Activated CD8-positive, alpha-beta memory T cell treated with anti-CD3 and anti-CD28 coated beads, Interleukin-2, amount 10 ng/mL, durations not matched to agents 7 days and 5 days (primary cell): ENCODE data around the gene PREP. TPM values are rescaled to one million over a fixed set of nuclear protein-coding genes. Genes with fewer than 3 reads are reported as not detected.
"Not testable (repeated sequence)": the region's sequence is repeated elsewhere in the genome, so short reads cannot be mapped to it uniquely, and the experiment has no call there.

Source experiments
- ATAC-seq: fragments of 150-1000 bp; cut with Tn5 transposase; one replicate; pipeline ENCODE4 v1.10.0; 2021; ENCODE audit warnings: moderate library complexity
- CTCF ChIA-PET: fragments of 350-600 bp; sonication (Branson Sonifier 250); formaldehyde crosslinking; loops from one replicate; lab custom pipeline; 2021; ENCODE audit warnings: antibody characterized with exemption; lab: Charles Lee
- DNase-seq: peaks from one replicate; pipeline ENCODE4 v3.0.0-alpha.2; 2020
- H3K27ac Mint-ChIP-seq: one replicate; pipeline ENCODE4 v1.8.0; 2021; ENCODE audit warnings: mild to moderate bottlenecking, mixed read lengths
- H3K27me3 Mint-ChIP-seq: one replicate; pipeline ENCODE4 v1.8.0; 2021; ENCODE audit warnings: mixed read lengths
- H3K36me3 Mint-ChIP-seq: one replicate; pipeline ENCODE4 v1.8.0; 2021; ENCODE audit warnings: mild to moderate bottlenecking, mixed read lengths
- H3K4me1 Mint-ChIP-seq: one replicate; pipeline ENCODE4 v1.8.0; 2021; ENCODE audit warnings: mixed read lengths
- H3K4me3 Mint-ChIP-seq: one replicate; pipeline ENCODE4 v1.8.0; 2021; ENCODE audit warnings: mild to moderate bottlenecking, moderate library complexity, mixed read lengths
- H3K9me3 Mint-ChIP-seq: one replicate; pipeline ENCODE4 v1.8.0; 2022; ENCODE audit warnings: low read depth, mixed read lengths
- total RNA-seq, 2 experiments: library from RNA; stranded (reverse); gene quantifications; one replicate each; pipeline ENCODE4 v1.2.3, GENCODE V29; 2021

The PREP gene
- total RNA-seq, 2 experiments from 2014 or later: 44.1 to 52.9 TPM

GRCh38 chr6:105428342-105428957, 25.6 kb upstream of the PREP start:
- Mint-ChIP-seq H3K27ac (no peak overlapping the region), H3K4me1 (peaks cover 11% of the 10 kb centered on the region), H3K36me3 (peaks cover 3% of the 10 kb centered on the region), H3K9me3 (no peaks in the 10 kb centered on the region), H3K4me3 (no peak overlapping the region), H3K27me3 (no peaks in the 10 kb centered on the region)
- no peak for DNase-seq
- CTCF ChIA-PET: interaction anchor here (1.1 kb wide), 1 partner anchor 26 kb away, joined by 4 read pairs; the partner anchor contains the start of gene PREP
- no peak for ATAC-seq

- no peaks in the 10 kb centered on the region for H3K9me3 Mint-ChIP-seq
- CTCF ChIA-PET: interaction anchor here (0.7 to 1.9 kb wide), 4 partner anchors 8 to 336 kb away, joined by 3 to 12 read pairs (median 6); no protein-coding TSS in a partner anchor
Observed at GRCh38 chr6:105424175-105424783, 21.4 kb upstream of the PREP start.

GRCh38 chr6:105416971-105417370, 14.1 kb upstream of the PREP start:
- Mint-ChIP-seq H3K36me3 (peaks cover 11% of the 10 kb centered on the region), H3K9me3 (peaks cover 14% of the 10 kb centered on the region), H3K27me3 (peaks cover 61% of the 10 kb centered on the region)
- DNase-seq, H3K4me1 Mint-ChIP-seq, ATAC-seq, H3K27ac Mint-ChIP-seq, H3K4me3 Mint-ChIP-seq: not testable (repeated sequence)
- CTCF ChIA-PET: interaction anchor here (0.9 kb wide), 2 partner anchors 268 to 463 kb away, joined by 3 read pairs; no protein-coding TSS in a partner anchor

More at GRCh38 chr6:105424175-105424783, 21.4 kb upstream of the PREP start:
- Mint-ChIP-seq H3K4me1 (peaks cover 3% of the 10 kb centered on the region), H3K27ac (no peak overlapping the region), H3K27me3 (peaks cover 6% of the 10 kb centered on the region), H3K4me3 (no peak overlapping the region), H3K36me3 (peaks cover 5% of the 10 kb centered on the region)
- ATAC-seq: peak; percentile 75
- DNase-seq: peak; percentile 74

- H3K27ac Mint-ChIP-seq: no peak overlapping the region
- peaks cover 51% of the 10 kb centered on the region for H3K27me3 Mint-ChIP-seq
- H3K9me3 Mint-ChIP-seq: peaks cover 5% of the 10 kb centered on the region
- CTCF ChIA-PET: no interaction called here
- no peaks in the 10 kb centered on the region for H3K4me1 Mint-ChIP-seq
- no peak overlapping the region for H3K4me3 Mint-ChIP-seq
- DNase-seq: no peak
- peaks cover 7% of the 10 kb centered on the region for H3K36me3 Mint-ChIP-seq
- ATAC-seq: no peak
Observed at GRCh38 chr6:105409734-105410133, 6.9 kb upstream of the PREP start.

- peak; percentile 63 for DNase-seq
- CTCF ChIA-PET: interaction anchor here (0.6 to 2.2 kb wide), 34 partner anchors 9 to 913 kb away, joined by 3 to 24 read pairs (median 3); no protein-coding TSS in a partner anchor
- ATAC-seq: peak; percentile 18
- Mint-ChIP-seq H3K27ac (peak overlapping the region; percentile 79), H3K4me3 (peak overlapping the region; percentile 86), H3K4me1 (peaks cover 58% of the 10 kb centered on the region), H3K9me3 (no peaks in the 10 kb centered on the region), H3K36me3 (no peaks in the 10 kb centered on the region), H3K27me3 (peaks cover 11% of the 10 kb centered on the region)
Observed at GRCh38 chr6:105402090-105402938, 568 bp downstream of the PREP start.

GRCh38 chr6:105401247-105402089, 1.4 kb downstream of the PREP start:
- Mint-ChIP-seq H3K4me3 (peak overlapping the region; percentile 86), H3K27ac (no peak overlapping the region), H3K4me1 (peaks cover 58% of the 10 kb centered on the region), H3K27me3 (peaks cover 7% of the 10 kb centered on the region), H3K9me3 (no peaks in the 10 kb centered on the region), H3K36me3 (peaks cover under 1% of the 10 kb centered on the region)
- ATAC-seq (no peak), DNase-seq (no peak)
- CTCF ChIA-PET: interaction anchor here (0.9 to 2.2 kb wide), 4 partner anchors 9 to 324 kb away, joined by 3 to 11 read pairs (median 6); no protein-coding TSS in a partner anchor

GRCh38 chr6:105400501-105400900, 2.4 kb downstream of the PREP start:
- Mint-ChIP-seq H3K9me3 (no peaks in the 10 kb centered on the region), H3K4me3 (no peak overlapping the region), H3K36me3 (peaks cover 10% of the 10 kb centered on the region), H3K4me1 (peaks cover 58% of the 10 kb centered on the region), H3K27me3 (peaks cover 5% of the 10 kb centered on the region), H3K27ac (no peak overlapping the region)
- DNase-seq (no peak), ATAC-seq (no peak)
- CTCF ChIA-PET: interaction anchor here (2.2 kb wide), 1 partner anchor 313 kb away, joined by 9 read pairs; no protein-coding TSS in a partner anchor

- ATAC-seq: no peak
- Mint-ChIP-seq H3K9me3 (no peaks in the 10 kb centered on the region), H3K27ac (no peak overlapping the region), H3K4me3 (no peak overlapping the region), H3K27me3 (no peaks in the 10 kb centered on the region), H3K36me3 (peaks cover 17% of the 10 kb centered on the region), H3K4me1 (peaks cover 50% of the 10 kb centered on the region)
- CTCF ChIA-PET: interaction anchor here (1.1 to 1.6 kb wide), 2 partner anchors 25 to 311 kb away, joined by 3 to 4 read pairs; no protein-coding TSS in a partner anchor
- DNase-seq: no peak
Observed at GRCh38 chr6:105398859-105399258, 4.0 kb downstream of the PREP start.

GRCh38 chr6:105397987-105398386, 4.9 kb downstream of the PREP start:
- H3K36me3 Mint-ChIP-seq: peaks cover 17% of the 10 kb centered on the region
- CTCF ChIA-PET: interaction anchor here (1.1 to 2.3 kb wide), 3 partner anchors 11 to 310 kb away, joined by 3 to 9 read pairs (median 4); no protein-coding TSS in a partner anchor
- H3K4me1 Mint-ChIP-seq: peaks cover 46% of the 10 kb centered on the region
- ATAC-seq: no peak
- H3K9me3 Mint-ChIP-seq: no peaks in the 10 kb centered on the region
- H3K27me3 Mint-ChIP-seq: no peaks in the 10 kb centered on the region
- no peak overlapping the region for H3K4me3 Mint-ChIP-seq
- no peak for DNase-seq
- peak overlapping the region; percentile 50 for H3K27ac Mint-ChIP-seq

GRCh38 chr6:105391705-105392104, 11.2 kb downstream of the PREP start:
- H3K27me3 Mint-ChIP-seq: no peaks in the 10 kb centered on the region
- no peaks in the 10 kb centered on the region for H3K4me1 Mint-ChIP-seq
- H3K4me3 Mint-ChIP-seq: no peak overlapping the region
- H3K9me3 Mint-ChIP-seq: no peaks in the 10 kb centered on the region
- ATAC-seq (no peak), DNase-seq (no peak)
- no peak overlapping the region for H3K27ac Mint-ChIP-seq
- CTCF ChIA-PET: interaction anchor here (0.7 to 1.1 kb wide), 2 partner anchors 10 to 11 kb away, joined by 3 read pairs; partner anchors contain the start of gene PREP
- peaks cover 35% of the 10 kb centered on the region for H3K36me3 Mint-ChIP-seq

GRCh38 chr6:105389543-105389942, 13.3 kb downstream of the PREP start:
- ATAC-seq (no peak), DNase-seq (no peak)
- CTCF ChIA-PET: interaction anchor here (1.1 kb wide), 1 partner anchor 49 kb away, joined by 3 read pairs; no protein-coding TSS in a partner anchor
- H3K4me3 Mint-ChIP-seq: no peak overlapping the region
- H3K27me3 Mint-ChIP-seq: no peaks in the 10 kb centered on the region
- H3K27ac Mint-ChIP-seq: no peak overlapping the region
- H3K36me3 Mint-ChIP-seq: peaks cover 23% of the 10 kb centered on the region
- no peaks in the 10 kb centered on the region for H3K4me1 Mint-ChIP-seq
- H3K9me3 Mint-ChIP-seq: no peaks in the 10 kb centered on the region

- no peak overlapping the region for H3K27ac Mint-ChIP-seq
- H3K9me3 Mint-ChIP-seq: no peaks in the 10 kb centered on the region
- CTCF ChIA-PET: interaction anchor here (2.6 to 2.9 kb wide), 2 partner anchors 9 to 14 kb away, joined by 9 to 11 read pairs; partner anchors contain the start of gene PREP
- H3K4me1 Mint-ChIP-seq: peaks cover 11% of the 10 kb centered on the region
- ATAC-seq (no peak), DNase-seq (no peak)
- no peak overlapping the region for H3K4me3 Mint-ChIP-seq
- H3K27me3 Mint-ChIP-seq: no peaks in the 10 kb centered on the region
- peaks cover 24% of the 10 kb centered on the region for H3K36me3 Mint-ChIP-seq
Observed at GRCh38 chr6:105388392-105388791, 14.5 kb downstream of the PREP start.
